Stimulated activated CD8-positive, alpha-beta memory T cell treated with anti-CD3 and anti-CD28 coated beads, Interleukin-4, amount 100 ng/mL, for 4 hours (primary cell): ENCODE measurements around the gene CAPZA1.
"Not testable (repeated sequence)": the region's sequence is repeated elsewhere in the genome, so short reads cannot be mapped to it uniquely, and the experiment has no call there.

Experiments used
- DNase-seq, 2 donors: peaks; one replicate each; pipeline ENCODE4 v3.0.0-alpha.2; 2020; ENCODE audit warnings: low read depth in 2 of 2, low spot score in 1 of 2

Gene CAPZA1

GRCh38 chr1:112626887-112627286 lies 7.3 kb downstream of the CAPZA1 start:
- DNase-seq = no peak

- no peak for DNase-seq
Measured at GRCh38 chr1:112628516-112628915, 8.9 kb downstream of the CAPZA1 start.

DNA sequence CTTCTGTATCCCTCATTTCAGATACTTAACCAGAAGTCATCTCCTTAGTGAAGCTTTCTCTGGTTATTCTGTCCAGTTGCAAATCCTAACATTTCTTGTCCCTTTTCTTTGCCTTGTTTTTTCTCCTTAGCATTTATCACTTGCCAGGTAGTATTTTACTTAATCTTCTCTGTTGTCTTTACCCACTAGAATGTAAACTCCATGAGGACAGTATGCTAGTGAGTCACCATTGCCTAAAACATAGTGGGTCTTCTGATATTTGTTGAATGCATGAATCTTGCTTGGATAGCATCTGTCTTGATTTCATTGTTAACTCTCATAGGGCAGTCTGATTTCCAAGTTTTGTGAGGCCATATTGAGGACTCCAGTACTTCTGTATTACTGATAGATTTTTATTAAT lies 9.6 kb downstream of the CAPZA1 start:
- DNase-seq = no peak

GRCh38 chr1:112633628-112634027 lies 14.0 kb downstream of the CAPZA1 start:
- DNase-seq = no peak

- no peak for DNase-seq
Measured at GRCh38 chr1:112634367-112634766, 14.7 kb downstream of the CAPZA1 start.

- no peak for DNase-seq
Measured at GRCh38 chr1:112636056-112636455, 16.4 kb downstream of the CAPZA1 start.

GRCh38 chr1:112636597-112637253 lies 17.1 kb downstream of the CAPZA1 start:
- no peak for DNase-seq

GRCh38 chr1:112637254-112638109 lies 17.9 kb downstream of the CAPZA1 start:
- DNase-seq = no peak

DNA sequence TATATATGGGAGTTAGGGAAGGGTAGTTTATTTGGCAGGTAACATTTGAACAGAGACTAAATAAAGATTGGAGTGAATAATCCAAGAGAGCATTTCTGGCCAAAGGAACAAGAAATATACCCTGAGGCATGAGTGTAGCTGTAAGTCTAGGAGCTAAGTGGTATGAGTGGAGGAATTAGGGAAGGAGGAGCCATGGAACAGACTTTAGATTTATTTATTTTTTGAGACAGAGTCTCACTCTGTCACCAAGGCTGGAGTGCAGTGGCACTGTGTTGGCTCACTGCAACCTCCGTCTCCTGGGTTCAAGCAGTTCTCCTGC lies 18.4 kb downstream of the CAPZA1 start:
- DNase-seq = no peak

DNA sequence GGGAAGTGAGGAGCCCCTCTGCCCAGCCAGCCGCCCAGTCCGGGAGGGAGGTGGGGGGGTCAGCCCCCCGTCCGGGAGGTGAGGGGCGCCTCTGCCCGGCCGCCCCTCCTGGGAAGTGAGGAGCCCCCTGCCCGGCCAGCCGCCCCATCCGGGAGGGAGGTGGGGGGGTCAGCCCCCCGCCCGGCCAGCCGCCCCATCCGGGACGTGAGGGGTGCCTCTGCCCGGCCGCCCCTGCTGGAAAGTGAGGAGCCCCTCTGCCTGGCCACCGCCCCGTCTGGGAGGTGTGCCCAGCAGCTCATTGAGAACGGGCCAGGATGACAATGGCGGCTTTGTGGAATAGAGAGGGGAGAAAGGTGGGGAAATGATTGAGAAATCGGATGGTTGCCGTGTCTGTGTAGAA lies 20.8 kb downstream of the CAPZA1 start:
- DNase-seq = not testable (repeated sequence)

GRCh38 chr1:112643080-112643479 lies 23.4 kb downstream of the CAPZA1 start:
- DNase-seq = no peak

- no peak for DNase-seq
Measured at GRCh38 chr1:112646225-112646624, 26.6 kb downstream of the CAPZA1 start.

DNA sequence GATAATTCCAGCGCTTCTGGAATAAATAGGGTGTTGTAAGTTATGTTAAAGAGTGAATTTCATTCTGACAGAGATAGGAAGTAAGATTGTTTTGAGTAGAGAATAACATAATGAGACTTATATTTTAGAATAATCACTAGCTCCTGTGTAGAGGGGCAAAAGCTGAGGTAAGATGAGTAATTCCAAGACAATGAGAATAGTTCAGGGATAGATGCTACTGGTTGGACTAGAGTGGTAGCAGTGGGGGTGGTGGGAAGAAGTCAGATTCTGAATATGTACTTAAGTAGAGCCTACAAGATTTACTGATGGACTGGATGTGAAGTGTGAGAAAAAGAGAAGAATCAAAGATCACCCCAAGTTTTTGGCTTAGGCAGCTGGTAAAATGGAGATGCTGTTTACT lies 31.6 kb downstream of the CAPZA1 start:
- no peak for DNase-seq

GRCh38 chr1:112665857-112666256 lies 46.2 kb downstream of the CAPZA1 start:
- no peak for DNase-seq

GRCh38 chr1:112666946-112667345 lies 47.3 kb downstream of the CAPZA1 start:
- DNase-seq = no peak

- DNase-seq = no peak
Measured at GRCh38 chr1:112672009-112672408, 52.4 kb downstream of the CAPZA1 start.

- DNase-seq = no peak
Measured at GRCh38 chr1:112672842-112673241, 53.2 kb downstream of the CAPZA1 start.

DNA sequence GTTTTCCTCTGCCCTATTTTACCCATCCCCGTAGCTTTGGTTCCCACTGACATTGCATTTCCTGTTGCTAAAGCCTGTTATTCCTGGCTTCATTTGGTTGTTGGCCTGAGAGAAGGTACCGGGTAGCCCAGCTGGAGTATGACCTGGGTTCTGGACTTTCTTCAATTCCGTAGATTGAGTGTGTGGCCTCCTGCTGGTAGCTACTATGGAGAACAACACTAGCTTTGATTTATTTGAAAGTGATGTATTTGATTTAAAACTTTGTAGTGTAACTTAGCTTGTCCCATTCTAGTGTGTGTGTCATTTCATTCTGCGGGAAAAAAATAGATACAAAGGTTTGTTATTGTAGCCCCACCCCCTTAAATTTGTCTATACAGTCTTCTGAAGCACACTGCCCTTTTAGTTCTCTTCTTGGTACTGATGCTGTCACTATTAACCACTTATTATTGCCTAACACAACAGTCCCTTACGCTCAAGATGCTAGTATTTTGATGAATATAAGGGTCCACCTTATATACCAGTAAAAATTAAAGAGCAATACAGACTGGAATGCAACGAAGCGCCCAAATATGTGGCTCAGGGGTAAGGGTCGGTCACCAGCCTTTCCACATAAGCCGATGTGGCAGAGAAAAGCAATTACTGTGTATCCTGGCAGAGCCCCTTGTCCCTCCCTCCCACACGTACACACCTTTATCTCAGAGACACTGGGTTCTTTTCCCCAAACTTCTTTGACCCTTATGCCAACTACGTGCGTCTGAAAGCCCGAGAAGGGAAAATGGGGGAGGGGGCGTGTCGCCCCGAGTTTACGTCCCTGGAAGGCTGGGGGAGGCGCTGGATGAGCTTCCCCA lies 54.2 kb downstream of the CAPZA1 start:
- no peak for DNase-seq

DNA sequence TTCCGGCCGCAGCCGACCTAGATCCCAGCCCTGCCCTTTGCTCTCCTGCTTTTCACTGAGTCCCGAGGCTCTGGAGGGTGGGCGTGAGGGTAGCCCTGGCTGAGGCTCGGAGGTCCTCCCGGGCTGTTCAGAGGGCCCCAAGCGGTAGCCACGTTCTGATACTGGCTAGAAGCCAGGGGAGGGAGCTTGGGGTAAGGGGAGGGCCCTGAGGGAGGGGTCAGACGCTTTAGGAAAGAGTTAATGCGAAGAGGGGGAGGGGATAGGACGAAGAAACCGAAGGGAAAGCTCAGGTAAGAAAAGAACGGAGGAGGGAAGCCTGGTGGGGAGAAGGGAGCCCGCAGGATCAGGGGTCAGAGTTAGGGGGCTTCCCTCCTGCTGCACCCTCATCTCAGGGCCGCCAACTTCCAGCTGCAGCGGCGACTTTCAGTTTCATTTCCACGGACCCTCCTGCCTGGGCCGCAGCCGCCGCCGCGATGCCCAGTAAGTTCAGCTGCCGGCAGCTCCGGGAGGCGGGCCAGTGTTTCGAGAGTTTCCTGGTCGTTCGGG lies 54.9 kb downstream of the CAPZA1 start, which contains the start of gene MOV10:
Gene MOV10, plus strand, starts transcription at position 220 of the 546 bp plus-strand sequence. Its CDS starts 254 bp downstream, at position 474.
- DNase-seq = peak in 1 of 2 donors; percentile 21

DNA sequence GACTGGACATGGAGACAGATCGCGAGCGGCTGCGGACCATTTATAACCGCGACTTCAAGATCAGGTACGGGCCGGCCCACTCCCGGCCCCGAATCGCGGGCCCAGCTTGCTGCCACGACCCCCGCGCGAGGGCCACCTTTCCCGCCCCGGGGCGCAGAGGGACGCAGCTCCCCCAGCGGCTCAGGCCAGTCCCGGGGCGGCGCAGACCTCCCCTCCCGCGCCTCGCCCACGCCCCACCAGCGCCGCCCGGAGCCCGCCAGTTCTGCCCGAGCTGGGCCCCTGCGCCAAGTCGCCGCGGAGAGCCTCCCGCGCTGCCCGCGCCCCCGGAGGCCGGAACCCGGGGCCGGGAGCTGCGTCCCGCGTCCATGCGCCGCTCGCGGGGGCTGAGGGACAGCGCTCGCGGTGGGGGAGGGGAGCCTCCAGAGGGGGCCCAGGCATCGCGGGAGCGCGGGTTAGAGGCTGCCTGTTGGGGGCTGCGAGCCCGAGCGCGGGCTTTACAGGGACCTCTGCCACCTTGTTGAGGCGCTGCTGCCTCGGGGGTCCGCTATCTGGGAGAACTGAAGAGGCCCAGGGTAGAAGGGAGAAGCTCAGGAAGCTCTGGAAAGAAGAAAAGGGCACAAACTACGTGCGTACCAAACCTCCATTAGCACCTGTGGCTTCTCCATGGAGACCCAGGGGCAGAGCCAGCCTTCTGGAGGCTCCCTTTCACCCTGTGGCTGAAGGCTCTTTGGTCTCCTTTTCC lies 55.5 kb downstream of the CAPZA1 start:
- DNase-seq = peak in 1 of 2 donors; percentile 7
